ENCODE measurements around the gene MTFP1.
A peak's percentile ranks its signal among the peaks of the same experiment; 100 is the strongest.
"Not testable (repeated sequence)": the region's sequence is repeated elsewhere in the genome, so short reads cannot be mapped to it uniquely, and the experiment has no call there.

Gene MTFP1

DNA sequence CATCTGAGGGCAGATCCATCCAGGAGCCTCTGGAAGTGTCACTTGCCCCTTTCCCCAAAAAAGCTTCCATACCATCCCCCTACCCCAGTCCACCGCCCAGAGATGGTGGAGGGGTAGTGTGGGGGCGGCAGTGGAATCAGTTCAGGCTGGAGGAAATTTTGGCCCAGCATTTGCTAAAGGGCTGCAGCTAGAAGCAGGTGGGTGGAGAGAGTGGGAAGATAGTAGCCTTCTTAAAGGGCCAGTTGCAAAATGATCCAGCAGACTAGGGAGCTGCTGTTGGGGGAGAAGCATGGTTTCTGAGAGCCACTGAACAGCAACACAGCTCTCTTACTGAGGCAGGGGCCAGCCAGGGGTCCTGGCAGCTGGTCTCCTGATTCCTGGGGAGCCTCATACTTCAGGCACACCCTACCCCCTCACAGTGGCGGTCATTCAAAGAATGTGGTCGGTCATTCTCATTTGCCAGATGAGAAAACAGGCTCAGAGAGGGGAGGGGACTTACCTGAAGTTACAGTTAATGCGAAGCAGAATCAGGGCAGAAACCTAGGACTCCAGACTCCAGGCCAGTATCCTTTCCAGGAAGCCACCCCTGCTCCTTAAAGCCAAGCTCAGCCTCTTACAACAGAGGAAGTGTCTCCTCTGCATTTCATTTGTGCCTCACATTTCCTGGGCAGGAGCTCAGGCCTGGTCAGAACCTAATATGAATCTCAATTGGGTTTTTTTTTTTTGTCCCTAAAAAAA lies 23.4 kb upstream of the MTFP1 start:
- DNase-seq (ENCODE audit: low read depth in 2 of 2): no peak

DNA sequence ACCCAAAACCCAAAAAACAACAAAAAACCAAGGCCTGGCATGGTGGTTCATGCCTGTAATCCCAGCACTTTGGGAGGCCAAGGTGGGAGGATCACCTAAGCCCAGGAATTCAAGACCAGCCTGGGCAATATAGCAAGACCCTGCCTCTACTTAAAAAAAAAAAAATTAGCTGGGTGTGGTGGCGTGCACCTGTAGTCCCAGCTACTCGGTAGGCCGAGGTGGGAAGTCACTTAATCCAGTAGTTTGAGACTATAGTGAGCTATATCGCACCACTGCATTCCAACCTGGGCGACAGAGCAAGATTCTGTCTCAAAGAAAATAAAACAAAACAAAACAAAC lies 22.8 kb upstream of the MTFP1 start:
- not testable (repeated sequence) for DNase-seq (ENCODE audit: low read depth in 2 of 2)

DNA sequence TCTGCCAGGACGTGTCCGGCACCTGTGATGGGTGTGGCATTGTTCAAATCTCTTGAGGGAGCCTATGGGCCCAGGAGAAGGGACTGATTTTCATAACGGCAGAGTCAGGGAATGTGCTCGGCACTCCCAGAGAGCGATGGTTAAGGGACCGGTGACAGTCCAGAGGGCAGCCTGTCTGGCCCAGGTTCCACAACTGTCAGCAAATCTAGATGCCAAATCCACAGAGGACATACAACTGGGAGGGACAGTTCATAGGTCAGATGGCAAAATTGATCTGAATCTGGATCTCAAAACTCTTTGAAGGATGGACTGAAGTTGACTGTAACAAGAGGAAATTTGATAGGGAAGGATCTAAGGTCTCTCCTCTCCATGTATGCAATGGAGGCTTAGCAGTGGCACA lies 21.3 kb upstream of the MTFP1 start:
- no peak for DNase-seq (ENCODE audit: low read depth in 2 of 2)

DNA sequence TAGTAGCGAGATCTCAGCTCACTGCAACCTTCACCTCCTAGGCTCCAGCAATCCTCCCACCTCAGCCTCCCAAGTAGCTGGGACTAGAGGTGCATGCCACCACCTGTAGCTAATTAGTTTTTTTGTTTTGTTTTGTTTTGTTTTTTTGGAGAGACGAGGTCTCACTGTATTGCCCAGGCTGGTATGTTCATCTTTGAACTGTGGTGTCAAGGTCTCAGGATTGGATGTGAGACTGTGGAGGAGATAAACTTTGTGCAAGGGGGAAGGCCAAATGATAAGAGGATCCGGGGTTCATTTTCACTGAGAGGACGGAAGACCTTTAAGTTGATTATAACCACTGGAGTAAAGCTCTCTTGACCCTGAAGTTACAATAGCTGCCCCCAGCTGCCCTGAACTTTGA lies 19.8 kb upstream of the MTFP1 start:
- DNase-seq (ENCODE audit: low read depth in 2 of 2): no peak

DNA sequence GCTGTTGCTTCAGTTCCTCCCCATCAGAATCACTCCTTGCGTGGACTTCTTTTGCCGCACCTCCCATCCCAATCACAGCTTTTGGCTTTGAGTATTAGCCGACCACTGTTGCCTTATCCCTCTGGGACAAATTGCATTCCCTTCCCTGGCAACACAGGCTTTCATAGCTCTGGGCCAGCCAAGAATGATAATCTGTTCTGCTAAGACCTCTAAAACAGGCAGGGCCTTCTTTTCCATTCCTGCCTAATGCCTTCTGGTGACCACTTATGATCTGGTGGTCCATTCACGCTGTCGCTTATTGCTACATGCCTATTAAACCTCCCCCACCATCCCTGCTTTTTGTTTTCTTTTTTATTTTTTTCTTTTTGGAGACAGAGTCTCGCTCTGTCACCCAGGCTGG lies 19.2 kb upstream of the MTFP1 start:
- no peak for DNase-seq (ENCODE audit: low read depth in 2 of 2)

DNA sequence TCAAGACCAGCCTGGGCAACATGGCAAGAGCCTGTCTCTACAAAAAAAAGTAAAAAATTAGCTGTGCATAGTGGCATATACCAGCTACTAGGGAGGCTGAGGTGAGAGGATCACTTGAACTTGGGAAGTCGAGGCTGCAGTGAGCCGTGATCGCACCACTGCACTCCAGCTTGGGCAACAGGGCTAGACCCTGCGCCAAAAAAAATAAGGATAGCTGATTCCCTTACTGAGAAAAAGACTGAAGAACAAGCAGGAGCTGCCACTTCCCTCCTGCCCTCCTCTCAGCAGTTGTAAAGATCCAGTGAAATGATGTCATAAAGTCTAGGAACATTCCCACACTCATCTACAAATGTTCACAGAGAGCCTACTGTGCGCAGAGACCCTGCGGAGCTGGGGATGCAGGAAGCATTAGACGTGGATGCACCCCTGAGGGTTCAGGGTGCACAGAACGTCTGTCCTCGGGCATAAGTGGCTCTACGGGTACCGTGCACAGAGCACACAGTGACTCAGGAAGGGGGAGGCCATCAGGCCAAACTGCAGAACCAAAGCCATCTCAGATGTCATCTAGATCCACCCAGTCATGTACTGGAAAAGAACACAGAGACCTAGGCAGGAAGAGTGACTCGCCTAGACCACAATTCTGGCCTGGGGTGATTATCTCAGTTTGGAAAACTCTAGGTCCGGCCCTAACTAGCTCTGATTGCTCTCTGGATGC lies 17.0 kb upstream of the MTFP1 start:
- no peak for DNase-seq (ENCODE audit: low read depth in 2 of 2)

DNA sequence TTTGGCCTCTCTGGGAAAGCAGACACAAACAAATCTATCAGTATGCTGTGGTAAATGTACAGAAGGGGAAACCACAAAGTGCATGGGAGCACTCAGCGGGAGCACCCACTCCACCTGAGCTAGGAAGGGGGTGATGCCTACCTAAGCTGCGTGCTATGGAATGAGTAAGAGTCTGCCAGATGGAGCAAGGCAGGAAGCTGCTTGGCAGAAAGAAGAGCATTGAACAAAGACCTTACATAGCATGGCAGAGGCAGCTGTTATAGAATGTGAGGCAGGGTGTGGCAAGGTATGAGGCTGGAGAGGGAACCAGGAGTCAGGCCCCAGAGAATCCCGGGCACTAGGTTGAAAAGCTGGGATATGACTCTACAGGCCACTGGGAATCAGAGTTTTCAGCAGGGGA lies 13.8 kb upstream of the MTFP1 start:
- no peak for DNase-seq (ENCODE audit: low read depth in 2 of 2)

DNA sequence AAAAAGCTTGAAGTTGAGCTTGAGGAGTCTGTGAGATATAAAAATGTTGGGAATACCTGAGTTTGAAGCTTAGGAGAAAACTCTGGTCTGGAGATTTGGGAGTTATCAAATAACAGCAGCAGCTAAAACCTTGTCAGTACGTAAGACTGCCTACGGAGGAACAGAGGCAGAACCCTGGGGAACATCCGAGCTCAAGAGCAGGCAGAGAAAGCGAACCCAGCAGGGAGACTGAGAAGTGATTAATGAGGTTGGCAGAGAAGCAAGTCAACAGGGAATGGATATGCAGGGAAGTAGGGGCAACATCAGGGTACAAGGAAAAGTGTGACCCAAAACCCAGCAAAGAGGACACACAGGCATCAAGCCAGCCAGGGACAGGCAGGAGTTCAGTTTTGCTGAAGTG lies 12.6 kb upstream of the MTFP1 start:
- no peak for DNase-seq (ENCODE audit: low read depth in 2 of 2)

DNA sequence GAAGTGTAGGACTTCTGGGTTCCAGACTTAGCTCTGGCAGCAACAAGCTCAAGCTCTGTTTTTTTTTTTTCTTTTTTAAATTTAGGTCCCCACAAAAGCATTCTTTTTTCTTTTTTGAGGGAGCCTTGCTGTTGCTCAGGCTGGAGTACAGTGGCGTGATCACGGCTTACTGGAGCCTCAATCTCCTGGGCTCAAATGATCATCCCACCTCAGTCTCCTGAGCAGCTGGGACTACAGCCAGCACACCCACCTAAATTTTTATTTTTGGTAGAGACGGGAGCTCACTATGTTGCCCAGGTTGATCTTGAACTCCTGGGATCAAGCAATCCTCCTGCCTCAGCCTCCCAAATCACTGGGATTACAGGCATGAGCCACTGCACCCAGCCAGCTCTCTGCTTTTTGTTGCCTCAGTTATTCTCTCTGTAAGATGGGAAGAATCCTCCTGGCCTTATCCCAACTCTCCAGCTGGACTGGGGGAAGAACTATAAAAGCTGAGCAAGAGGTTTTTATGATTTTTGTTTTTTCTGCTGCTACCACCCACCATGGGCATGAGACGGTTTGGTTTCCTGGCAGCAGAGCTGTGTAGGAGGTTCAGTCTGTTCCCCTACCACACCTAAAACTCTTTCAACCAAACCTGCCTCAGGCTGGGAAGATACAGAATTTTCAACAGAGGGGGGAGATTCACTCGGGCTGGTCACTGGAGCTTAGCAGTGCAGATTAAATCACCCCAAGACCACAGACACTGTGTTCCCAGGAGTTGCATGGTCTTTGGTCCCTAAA lies 11.6 kb upstream of the MTFP1 start:
- DNase-seq (ENCODE audit: low read depth in 2 of 2): no peak

DNA sequence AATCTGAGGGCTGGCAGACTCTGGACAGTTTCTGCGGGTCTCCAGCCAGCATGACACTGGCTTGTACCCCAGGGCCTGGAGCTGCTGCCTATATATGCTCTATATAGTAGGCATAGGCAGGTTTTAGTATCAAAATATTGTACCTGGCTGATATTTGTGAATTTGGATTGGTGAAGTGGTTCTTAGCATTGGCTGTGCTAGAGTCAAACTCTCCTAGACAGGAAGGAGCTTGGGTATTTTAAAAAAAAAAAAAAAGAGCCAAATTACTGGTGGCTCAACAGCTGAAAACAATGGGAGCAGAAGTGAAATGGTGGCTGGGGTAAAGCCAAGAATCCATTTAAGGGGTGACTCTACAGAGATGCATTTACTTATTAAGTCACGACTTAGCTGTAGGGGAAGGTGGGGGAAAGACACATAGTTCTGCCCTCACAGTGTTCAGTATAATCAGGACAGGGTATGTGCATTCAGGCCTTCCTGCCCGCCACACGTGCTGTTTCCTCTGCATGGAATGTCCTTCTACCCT lies 11.0 kb upstream of the MTFP1 start:
- DNase-seq (ENCODE audit: low read depth in 2 of 2): no peak

DNA sequence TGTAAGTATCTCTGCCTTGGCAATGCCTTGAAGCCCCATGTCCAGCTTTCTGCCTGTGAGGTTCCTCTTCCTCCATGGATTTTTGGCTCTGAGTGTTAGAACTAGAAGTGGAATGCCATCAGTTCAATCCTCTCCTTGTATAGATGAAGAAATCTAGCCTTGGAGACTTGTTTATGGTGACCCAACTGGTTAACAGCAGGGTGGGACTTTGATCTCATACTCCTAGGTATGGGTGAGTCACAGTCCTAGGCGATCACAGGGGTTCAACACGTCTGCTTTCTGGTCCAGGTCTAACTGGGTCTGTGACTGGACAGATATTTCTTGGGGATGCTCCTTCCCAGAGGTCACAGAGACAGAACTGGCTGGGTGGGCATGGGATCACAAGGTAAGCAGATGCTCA lies 9.2 kb upstream of the MTFP1 start:
- DNase-seq (ENCODE audit: low read depth in 2 of 2): no peak

DNA sequence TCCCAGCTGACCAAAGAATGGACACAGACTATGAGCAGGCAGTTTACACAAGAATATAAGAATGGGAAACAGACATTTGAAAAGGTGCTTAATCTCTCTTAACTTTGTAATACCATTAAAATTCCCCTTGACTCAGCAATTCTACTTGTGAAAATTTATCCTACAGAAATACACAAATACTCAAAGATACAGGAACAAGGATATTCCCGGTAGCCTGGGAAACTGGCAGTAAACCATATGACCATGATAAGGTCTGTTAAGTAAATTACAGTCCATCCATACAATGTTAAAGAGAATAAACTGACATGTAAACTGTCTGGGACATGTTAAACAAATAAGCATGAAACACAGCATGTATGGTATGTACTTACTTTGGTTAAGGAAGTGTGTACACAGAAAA lies 8.7 kb upstream of the MTFP1 start:
- DNase-seq (ENCODE audit: low read depth in 2 of 2): no peak

DNA sequence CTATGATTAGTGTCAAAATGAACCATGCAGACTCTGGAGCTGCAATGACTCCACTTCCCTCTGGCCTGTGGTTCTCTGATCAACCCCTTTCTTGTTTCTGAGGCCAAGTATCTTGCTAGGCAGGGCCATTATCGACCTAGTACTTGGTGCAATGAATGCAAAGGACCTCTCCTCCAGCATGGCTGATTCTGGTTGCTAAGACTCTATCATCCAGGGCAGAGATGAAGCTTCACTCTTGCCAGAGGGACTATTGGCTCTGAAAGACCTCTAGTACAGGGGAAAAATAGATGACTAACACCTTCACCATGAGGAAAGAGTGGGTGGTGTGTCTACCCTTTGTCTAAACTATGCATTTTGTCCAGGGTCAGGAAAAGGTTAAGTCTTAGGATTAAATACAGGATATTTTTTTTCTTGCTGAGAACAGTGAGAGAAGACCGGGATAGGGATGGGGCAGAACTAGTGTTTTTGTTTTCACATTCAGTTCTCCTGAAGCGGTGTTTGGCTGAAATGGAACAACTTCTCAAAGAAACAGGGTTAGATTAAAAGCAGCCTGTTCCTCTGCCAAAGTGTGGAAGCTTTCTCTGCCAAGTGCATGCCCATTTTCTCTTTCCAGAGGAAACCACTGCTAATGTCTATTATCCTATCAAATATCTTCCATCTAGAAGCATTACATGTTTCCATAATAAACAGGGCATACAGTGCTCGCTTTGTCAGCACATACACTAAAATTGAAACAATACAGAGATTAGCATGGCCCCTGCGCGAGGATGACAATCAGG lies 5.0 kb upstream of the MTFP1 start:
- DNase-seq (ENCODE audit: low read depth in 2 of 2): no peak

DNA sequence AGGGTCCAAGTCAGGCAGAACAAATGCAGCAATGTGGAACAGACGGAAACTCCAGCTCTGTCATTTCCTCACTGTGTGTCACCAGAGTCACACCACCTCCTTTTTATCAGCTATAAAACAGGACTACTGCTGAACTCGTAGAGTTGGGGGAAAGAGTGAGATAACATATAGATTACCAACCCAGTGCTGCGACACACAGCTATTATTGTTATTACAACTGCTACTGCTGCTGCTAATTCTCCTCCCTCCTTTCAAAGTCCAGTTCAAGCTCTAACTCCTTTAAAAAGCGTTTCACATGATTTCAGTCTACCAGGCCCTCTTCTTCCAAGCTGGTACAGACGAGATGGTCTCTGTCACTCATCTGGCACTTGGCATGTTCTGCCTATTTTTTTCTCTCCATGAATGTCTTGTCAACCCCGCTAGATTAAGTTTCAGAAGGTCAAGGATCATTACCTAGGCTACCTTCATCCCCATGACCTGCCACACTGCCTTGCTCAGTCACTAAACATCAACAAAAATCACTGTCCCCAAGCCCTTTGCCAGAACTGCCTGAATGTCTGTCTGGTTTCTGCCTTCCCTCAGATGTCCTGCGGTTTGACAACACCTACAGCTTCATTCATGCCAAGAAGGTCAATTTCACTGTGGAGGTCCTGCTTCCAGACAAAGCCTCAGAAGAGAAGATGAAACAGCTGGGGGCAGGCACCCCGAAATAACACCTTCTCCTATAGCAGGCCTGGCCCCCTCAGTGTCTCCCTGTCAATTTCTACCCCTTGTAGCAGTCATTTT lies 3.7 kb upstream of the MTFP1 start:
- no peak for DNase-seq (ENCODE audit: low read depth in 2 of 2)

DNA sequence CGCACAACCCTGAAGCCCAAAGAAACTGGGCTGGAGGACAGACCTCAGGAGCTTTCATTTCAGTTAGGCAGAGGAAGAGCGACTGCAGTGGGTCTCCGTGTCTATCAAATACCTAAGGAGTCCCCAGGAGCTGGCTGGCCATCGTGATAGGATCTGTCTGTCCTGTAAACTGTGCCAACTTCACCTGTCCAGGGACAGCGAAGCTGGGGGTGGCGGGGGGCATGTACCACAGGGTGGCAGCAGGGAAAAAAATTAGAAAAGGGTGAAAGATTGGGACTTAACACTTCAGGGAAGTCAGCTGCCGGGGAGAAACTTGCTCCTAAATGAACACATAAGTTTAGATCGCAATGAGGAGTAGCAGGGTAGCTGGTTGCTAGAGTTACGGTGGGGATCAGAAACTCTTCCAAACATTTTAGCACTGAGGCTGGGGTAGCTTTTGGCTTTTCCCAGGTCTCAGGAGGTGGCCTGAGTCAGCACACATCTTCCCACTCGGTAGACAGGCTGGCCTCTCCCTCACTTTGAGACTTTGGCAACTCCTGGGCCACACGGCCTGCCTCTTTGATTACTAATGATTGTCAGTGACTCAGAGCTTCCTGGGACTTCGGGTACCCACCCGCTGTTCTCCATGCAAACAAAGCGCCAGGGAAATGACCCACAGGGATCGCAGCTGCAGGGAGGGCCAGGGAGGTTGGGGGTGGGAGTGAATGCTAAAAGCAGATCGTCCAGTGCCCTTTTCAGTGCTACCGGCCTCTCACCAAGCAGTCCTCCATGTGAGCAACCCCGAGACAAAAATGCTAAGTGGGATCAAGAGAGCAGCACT lies 2.9 kb upstream of the MTFP1 start:
- no peak for DNase-seq (ENCODE audit: low read depth in 2 of 2)

DNA sequence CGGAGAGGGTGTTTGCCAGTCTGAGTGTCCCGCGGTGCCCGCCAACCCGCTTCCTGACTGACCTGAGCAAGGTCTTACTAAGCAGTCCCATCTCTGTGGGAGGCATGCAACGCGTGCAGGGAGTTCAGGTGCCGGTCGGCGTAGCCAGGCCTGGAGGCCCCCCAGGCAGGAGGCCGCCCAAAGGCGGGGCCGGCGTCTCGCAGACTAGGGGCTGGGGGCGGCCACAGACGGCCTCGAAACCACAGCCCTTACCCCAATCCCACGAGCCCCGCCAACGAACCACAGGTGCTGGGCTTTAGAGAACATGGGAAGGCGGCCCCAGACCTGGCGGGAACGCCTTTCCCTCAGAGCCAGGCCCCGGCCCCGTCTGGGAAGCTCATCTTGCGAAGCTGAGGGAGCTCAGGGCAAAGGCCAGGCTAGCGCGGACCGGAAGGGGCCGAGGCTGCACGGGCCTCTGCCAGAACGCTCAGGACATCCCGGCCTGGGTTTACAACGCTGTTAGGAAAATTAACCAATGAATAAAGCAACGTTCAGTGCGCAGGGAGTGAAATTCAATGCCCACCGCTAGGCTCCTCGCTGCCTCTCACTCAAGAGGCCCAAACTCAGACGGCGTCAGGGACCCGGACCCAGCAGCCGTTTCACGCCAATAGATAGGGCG lies 2.1 kb upstream of the MTFP1 start:
- DNase-seq (ENCODE audit: low read depth in 2 of 2): peak in 1 of 2 donors; percentile 36

DNA sequence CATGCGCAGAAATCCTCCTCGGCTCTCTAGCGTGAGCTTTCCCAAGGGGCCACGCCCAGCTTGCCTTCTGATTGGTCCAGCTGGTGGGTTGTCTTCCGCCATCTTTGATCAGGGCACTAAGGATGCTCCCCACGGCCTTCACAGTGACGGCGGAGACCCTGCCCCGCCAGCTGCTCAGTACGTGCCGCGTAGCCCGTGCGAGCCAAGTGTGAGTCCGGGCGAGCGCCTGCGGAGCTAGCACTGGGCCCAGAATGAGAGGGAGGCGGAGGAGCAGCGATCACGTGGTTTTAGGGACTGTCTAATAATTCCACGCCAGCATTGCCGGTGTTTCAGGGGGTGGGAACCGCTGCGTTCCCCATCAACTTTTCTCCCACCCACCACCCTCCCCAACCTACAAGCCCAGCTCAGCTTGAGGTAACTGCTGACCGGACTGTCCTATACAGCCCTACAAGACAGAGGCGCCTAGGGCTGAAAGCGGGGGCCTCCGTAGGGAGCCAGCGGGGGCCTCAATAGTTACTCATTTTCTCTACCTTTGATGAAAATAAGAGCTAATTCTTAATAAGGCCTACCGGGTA lies 1.5 kb upstream of the MTFP1 start:
- DNase-seq (ENCODE audit: low read depth in 2 of 2): peak; percentile 97

DNA sequence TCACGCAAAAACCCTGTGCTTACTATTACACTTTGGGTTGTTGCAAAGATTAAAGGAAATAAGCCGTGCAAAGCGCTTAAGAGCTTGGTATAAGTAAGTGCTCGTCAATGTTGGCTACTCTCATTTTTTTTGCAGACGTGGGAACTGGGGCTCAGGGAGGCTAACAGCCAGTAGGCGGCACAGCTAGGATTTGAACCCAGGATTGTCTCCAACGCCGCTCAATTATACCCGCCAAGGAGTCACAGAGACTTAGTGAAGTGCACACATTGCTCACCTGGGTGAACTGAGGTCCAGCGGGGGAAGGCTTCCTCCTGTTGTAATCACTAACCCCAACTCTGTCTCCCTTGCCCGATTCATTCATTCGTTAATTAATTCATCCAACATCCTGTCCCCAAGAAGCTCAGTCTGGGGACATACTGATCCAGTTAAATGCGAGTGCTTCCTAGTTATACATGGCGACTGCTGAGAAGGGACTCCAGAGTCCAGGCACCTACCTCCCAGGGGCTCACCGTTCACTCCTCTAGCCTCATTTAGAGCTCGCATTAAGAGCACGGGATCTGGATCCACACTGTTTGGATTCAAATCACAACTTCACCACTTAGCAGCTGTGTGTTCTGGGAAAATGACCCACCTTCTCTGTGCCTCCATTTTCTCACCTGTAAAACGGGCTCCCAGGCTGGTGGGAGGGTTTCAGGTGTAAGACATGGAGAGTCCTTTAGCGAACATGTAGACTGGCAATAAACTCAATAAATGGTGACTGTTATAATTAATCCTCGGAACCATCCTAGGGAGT lies 838 bp upstream of the MTFP1 start:
- no peak for DNase-seq (ENCODE audit: low read depth in 2 of 2)

DNA sequence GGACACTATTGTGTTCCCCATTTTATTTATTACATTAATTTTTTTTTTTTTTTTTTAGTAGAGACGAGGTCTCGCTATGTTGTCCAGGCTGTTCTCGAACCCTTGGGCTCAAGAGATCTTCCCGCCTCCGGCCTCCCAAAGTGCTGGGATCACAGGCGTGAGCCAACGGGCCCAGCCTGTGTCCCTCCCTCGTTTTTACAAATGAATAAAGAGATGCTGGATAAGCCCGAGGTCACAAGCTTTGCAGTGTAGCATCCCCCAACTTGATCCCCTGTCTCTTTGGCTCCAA lies 297 bp upstream of the MTFP1 start:
- no peak for DNase-seq (ENCODE audit: low read depth in 2 of 2)

Measured in stimulated activated CD8-positive, alpha-beta memory T cell treated with anti-CD3 and anti-CD28 coated beads, Interleukin-7, amount 100 ng/mL, for 4 hours (primary cell).